GM21529 (cell line): ENCODE measurements around the gene CCL7.
"Not testable (repeated sequence)": the region's sequence is repeated elsewhere in the genome, so short reads cannot be mapped to it uniquely, and the experiment has no call there.

Source experiments
- ATAC-seq: cut with Tn5 transposase; IDR thresholded peaks from one replicate; pipeline ENCODE4 v1.9.1; 2021; ENCODE audit not compliant: unreplicated experiment

The CCL7 gene

GRCh38 chr17:34269969-34270368, at the start of gene CCL7:
Gene CCL7 (plus strand): TSS chr17:34270221. CDS start chr17:34270291, 70 bp downstream.
- no peak for ATAC-seq

- no peak for ATAC-seq
Observed at GRCh38 chr17:34220752-34221395, 49.1 kb upstream of the CCL7 start.

DNA sequence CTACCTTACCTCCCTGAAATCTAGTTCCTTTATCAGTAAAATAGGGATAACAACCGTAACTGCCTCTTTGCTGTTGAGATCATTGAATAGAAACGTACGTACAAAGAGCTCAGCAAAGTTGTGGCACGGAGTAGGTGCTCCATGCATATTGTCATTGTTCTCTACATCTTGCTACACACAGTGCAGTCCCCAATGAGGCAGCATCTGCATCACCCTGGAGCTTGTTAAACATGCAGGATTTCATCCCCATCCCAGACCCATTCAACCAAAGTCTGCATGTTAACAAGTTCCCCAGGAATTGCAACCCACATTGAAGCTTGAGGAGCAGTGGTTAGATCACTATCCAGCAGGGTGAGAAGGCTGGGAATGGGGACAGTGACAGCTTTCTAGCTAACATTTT, 48.6 kb upstream of the CCL7 start:
- ATAC-seq: no peak

DNA sequence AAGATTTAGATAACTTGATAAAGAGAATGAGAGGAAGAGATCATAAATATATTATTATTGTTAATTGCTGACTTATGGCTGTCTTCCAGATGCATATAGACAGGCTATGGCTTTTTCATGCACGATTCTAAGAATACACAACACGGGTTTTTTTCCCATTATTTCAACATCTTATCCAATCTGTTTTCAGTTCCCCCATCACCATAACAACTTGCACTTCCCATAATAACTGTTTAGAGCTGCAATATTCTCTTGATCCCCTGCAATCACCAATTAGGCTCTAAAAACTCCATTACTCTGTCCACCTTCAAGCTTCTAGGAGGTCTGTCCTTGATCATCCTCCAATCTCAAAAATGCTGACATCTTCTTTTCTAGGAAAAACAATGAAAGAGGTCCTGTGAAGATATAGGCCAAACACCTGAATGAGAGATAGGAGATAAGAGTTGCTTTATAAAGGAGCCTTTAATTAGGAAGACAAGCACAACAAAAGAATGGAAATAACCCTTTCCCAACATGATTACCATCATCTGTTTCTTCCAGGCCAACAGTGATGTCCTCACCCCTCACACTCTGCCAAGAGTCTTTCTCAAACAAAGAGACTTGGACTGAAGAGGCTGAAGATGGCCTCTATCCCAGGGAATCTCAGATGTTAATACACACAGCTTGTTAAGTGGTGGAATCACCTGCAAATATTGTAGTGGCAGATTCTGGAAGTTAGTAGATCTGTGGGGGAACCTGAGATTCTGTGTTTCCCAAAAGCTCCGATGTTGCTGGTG, 47.1 kb upstream of the CCL7 start:
- ATAC-seq: no peak

DNA sequence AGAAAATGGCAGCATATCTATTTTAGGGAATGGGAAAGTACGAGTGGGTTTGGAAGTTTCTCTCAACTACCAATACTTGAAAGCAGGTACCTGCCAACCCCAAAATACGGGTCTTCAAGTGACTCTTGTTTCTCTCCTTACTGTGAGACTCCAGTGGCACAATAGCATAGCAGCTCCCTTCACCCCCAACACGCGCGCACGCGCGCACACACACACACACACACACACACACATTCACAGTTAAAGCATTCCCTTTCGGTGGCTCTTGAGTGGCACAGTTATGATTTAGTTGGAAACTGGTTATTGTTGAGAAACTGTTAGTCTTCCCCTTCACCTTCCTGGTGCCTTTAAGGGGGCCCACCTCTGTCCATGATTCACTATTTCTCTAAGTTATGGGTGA, 45.0 kb upstream of the CCL7 start:
- ATAC-seq: no peak

GRCh38 chr17:34226011-34226743, 43.8 kb upstream of the CCL7 start:
- no peak for ATAC-seq

DNA sequence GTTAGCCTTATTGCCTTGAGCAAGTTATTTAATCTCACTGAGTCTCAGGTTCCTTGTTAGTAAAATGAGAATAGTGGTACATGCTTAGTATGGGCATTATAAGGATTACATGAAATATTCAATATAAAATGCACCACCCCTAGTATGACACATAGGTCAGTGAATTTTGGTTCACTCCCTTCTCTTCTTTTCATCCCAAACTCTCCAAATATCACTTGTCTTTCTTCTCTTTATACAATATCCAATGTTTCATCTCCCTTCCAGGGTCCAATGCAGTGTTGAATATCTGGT, 43.3 kb upstream of the CCL7 start:
- no peak for ATAC-seq

GRCh38 chr17:34227293-34227692, 42.7 kb upstream of the CCL7 start:
- not testable (repeated sequence) for ATAC-seq

GRCh38 chr17:34227707-34228106, 42.3 kb upstream of the CCL7 start:
- no peak for ATAC-seq

GRCh38 chr17:34228781-34229180, 41.2 kb upstream of the CCL7 start:
- ATAC-seq: no peak

DNA sequence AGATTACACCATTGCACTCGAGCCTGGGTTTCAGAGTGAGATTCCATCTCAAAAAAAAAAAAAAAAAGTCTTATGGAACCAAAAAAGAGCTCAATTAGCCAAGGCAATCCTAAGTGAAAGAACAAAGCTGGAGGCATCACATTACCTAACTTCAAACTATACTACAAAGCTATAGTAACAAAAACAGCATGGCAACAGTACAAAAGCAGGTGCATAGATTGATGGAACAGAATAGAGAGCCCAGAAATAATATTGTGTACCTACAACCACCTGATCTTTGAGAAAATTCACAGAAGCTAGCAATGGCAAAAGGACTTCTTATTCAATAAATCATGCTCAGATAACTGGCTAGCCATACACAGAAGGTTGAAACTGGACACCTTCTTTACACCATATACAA, 39.7 kb upstream of the CCL7 start:
- no peak for ATAC-seq

GRCh38 chr17:34234616-34235015, 35.4 kb upstream of the CCL7 start:
- ATAC-seq: no peak

DNA sequence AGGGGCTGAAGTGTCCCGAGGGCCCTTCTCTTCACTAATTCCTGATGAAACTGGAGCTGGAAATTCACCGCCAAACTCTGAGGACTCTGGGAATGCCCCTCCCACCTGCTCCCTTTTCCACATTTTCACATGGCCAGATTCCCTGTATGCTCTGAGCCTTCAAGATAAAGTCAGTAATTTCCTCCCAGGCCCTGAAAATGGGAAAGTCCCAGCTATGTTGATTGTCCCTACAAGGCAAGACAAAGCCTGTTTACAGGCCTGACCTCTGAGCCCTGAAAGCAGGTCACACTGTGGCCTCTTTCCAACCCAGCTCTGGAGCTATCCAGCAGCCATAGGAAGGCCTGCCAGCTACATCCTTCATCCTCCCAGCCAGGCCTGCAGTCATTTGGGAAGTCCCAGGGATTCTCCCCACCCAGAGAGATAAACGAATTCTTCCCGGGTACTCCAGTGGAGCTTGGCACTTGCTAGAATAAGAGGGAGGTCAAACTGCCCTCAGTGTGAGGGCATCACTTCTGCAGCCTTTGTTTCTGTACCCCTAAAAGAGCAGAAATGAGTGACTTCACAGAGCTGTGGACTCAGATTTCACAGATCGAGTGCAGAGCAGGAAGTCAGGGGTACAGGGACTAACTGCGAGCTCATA, 34.5 kb upstream of the CCL7 start:
- ATAC-seq: no peak

DNA sequence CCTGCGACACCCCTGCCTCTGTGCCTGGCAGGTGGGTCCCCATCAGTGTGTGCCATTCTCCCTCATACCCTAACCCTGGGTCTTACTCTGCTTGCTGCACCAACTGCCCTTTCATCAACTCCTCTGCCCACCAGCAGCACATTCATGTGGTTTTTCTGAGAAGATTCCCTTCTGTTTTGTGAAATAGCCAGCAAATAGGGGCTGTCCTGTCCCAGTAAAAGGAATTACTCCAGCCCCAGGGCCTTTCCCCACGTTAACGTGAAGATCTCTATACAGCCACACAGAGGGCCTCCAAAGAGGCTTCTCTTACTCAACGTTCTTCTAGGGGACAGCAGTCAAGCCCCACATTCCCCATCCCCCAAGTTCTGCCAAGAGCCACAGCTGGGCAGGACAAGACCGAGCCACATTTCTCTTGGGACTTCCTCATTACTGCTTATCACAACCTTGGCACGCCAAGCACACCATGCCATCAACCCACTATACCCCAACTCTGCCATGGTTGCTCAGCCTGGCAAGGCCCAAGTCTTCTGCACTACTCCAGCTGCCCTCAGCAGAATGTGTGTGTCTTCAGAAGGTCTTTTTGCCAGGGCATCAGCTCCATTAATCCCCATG, 33.6 kb upstream of the CCL7 start:
- no peak for ATAC-seq

- ATAC-seq: no peak
Observed at GRCh38 chr17:34237458-34237857, 32.6 kb upstream of the CCL7 start.

GRCh38 chr17:34241062-34241461, 29.0 kb upstream of the CCL7 start:
- no peak for ATAC-seq

DNA sequence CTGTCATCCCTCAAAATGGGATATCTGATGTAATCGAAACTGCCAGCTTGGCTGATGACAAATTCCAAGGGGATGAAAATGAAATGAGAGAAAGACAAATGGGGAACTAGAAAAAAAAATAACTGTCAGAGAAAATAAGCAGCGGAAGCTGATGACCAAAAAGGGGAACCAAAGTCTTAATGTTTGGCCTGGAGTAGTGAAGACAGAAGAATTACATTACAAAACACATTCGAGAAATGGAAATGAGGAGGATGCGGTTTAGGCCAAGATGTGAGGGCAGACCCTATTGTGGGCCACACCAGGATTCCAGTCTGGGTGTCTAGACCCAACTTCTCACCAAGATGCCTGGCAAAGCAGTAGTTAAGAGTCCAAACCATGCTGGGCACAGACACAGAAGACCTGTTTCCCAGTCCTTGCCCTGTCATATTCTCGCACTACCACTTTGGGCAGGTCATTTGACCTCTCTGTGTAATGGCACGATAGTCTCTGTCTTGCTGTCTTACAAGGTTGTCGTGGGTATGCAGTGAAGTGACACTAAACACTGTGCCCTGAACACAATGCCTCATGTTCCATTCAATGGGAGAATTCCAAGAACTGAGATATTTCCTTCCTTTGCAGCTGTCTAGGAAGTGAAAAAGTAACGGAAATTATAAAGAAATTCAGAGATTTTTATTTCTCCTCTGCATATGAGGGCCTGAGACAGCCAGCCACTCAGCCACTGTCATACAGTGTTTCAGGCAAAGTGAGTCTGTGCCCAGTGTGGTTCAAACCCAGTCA, 27.2 kb upstream of the CCL7 start:
- no peak for ATAC-seq

DNA sequence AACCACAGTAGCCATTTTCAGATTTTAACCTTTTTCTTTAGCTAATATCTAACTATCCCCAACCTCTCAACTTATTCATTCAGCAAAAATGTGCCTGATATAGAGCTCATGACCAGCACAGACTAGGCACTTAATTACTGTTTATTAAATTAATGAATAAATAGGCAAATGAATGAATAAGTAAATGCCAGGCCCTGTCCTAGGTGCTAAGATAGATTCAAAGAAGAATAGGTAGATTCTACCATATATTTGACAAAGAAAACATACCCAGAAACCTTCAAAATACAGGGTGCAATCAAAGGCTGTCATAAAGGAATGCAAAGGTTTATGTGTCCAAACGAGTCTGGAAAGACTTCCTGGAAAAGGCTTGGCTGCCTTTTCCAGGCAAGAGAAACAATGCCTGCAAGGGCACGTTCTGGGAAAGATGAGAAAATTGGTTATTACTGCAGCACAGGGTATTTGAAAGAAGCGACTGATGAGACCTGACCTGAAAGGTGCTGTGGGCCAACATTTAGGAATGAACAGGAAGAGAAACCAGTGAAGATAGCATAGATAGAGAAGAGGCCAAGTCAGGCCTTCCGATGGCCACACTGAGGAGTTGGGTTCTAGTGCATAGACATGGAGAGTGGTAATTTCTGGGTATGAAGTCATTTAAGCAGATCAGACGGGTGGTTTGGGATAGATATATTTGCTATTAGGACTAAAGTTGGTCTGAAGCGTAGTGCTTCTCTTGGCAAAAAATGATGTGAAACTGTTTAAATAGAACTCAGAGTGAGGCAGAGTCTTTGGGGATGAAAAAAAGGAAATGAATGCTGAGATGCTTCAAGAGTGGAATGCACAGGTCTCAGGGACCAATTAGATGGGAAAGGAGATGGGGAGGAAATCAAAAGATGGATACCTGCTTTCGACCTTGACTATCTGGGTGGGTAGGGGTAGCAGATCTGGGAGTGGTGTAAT, 26.4 kb upstream of the CCL7 start:
- ATAC-seq: no peak

GRCh38 chr17:34245351-34245905, 24.6 kb upstream of the CCL7 start:
- ATAC-seq: no peak
